Gastroesophageal sphincter (tissue), 4 donors: ENCODE data around the gene FPR1. TPM values are rescaled to one million over a fixed set of nuclear protein-coding genes. Genes with fewer than 3 reads are reported as not detected.

ENCODE experiments used
- ATAC-seq: fragments of 150-250 bp; one replicate; pipeline ENCODE4 v1.9.1; 2016; ENCODE audit warnings: mild to moderate bottlenecking, moderate library complexity
- H3K27ac ChIP-seq, 4 donors: fragments of 200-600 bp; sonication (generic) in 3 of 4; 1 replicate in 3 of 4; 2 replicates in 1 of 4; pipeline ENCODE4 v1.5.1; 2016 to 2019
- H3K27me3 ChIP-seq: fragments of 200-600 bp; sonication (generic); one replicate; pipeline ENCODE4 v1.5.1; 2019
- H3K36me3 ChIP-seq, 2 donors: fragments of 200-600 bp; sonication (generic); one replicate each; pipeline ENCODE4 v1.5.1; 2019; ENCODE audit warnings: control low read depth in 1 of 2
- H3K4me1 ChIP-seq, 3 donors: fragments of 200-600 bp; sonication (generic); 1 replicate in 2 of 3; 2 replicates in 1 of 3; pipeline ENCODE4 v1.5.1; 2016 to 2019; ENCODE audit warnings: control low read depth in 2 of 3
- H3K4me3 ChIP-seq, 2 donors: fragments of 200-600 bp; sonication (generic); one replicate each; pipeline ENCODE4 v1.5.1; 2019; ENCODE audit warnings: mild to moderate bottlenecking in 1 of 2, moderate library complexity in 1 of 2
- H3K9me3 ChIP-seq, 3 donors: fragments of 200-600 bp; sonication (generic); one replicate each; pipeline ENCODE4 v1.5.1; 2017 to 2019; ENCODE audit warnings: control low read depth in 2 of 3
- CTCF ChIP-seq, 4 experiments: fragments of 200-600 bp in 2 of 4; fragments of 450-650 bp in 2 of 4; sonication (generic) in 1 of 4; IDR thresholded peaks; one replicate each; pipeline ENCODE4 v1.5.1; 2017 to 2019; ENCODE audit warnings: antibody characterized with exemption in 4 of 4, mild to moderate bottlenecking in 2 of 4, moderate library complexity in 2 of 4
- EP300 ChIP-seq: sonication (generic); formaldehyde crosslinking; IDR thresholded peaks from one replicate; pipeline ENCODE4 v1.6.1; 2017; ENCODE audit warnings: antibody characterized with exemption, mild to moderate bottlenecking
- POLR2A ChIP-seq, 2 donors: fragments of 450-650 bp; IDR thresholded peaks; one replicate each; pipeline ENCODE4 v1.6.1; 2017; ENCODE audit warnings: antibody characterized with exemption in 2 of 2, mild to moderate bottlenecking in 2 of 2, moderate library complexity in 1 of 2
- POLR2AphosphoS5 ChIP-seq: sonication (generic); formaldehyde crosslinking; IDR thresholded peaks from one replicate; pipeline ENCODE4 v1.6.1; 2017; ENCODE audit warnings: antibody characterized with exemption
- WGBS, 2 donors: methylation state at CpG; one replicate each; pipeline ENCODE4 v1.1.5; 2018; ENCODE audit warnings: low coverage in 1 of 2; 5-methylcytosine and 5-hydroxymethylcytosine counted together
- total RNA-seq, 4 donors: library from RNA; depleted of rRNA; stranded (reverse); fragments of >200 nt; gene quantifications; one replicate each; pipeline ENCODE4 v1.1.0, GENCODE V29; 2016

FPR1 gene
- total RNA-seq, 4 donors from 2014 or later, result 0.93 to 19.8 (median 9.2) TPM

GRCh38 chr19:51699170-51699569, 52.5 kb downstream of the FPR1 start:
- no peaks in the 10 kb centered on the region for H3K27me3 ChIP-seq
- no peak for ATAC-seq
- peaks cover 0 to 75% of the 10 kb centered on the region in 2 donors for H3K36me3 ChIP-seq
- no peak overlapping the region for H3K27ac ChIP-seq
- H3K9me3 ChIP-seq, result no peaks in the 10 kb centered on the region
- H3K4me1 ChIP-seq, result peaks cover 0 to 41% (median 0%) of the 10 kb centered on the region in 3 donors
- TF ChIP-seq POLR2A (IDR thresholded peaks at IDR 0.05), result no peak
- TF ChIP-seq POLR2AphosphoS5, result no peak
- no peak for TF ChIP-seq EP300
- no peak for TF ChIP-seq CTCF (IDR thresholded peaks at IDR 0.05)
- H3K4me3 ChIP-seq, result no peak overlapping the region
- WGBS, 2 donors, result 87 to 90% methylated on average over 3 to 4 of the region's 5 CpGs

GRCh38 chr19:51698296-51698695, 53.4 kb downstream of the FPR1 start:
- no peaks in the 10 kb centered on the region for H3K27me3 ChIP-seq
- TF ChIP-seq CTCF (IDR thresholded peaks at IDR 0.05) (no peak), POLR2A (IDR thresholded peaks at IDR 0.05) (no peak), POLR2AphosphoS5 (no peak), EP300 (no peak)
- H3K27ac ChIP-seq, result no peak overlapping the region
- no peak for ATAC-seq
- no peaks in the 10 kb centered on the region for H3K9me3 ChIP-seq
- 93 to 100% methylated on average over 1 to 5 of the region's 5 CpGs for WGBS, 2 donors
- peaks cover 0 to 45% (median 0%) of the 10 kb centered on the region in 3 donors for H3K4me1 ChIP-seq
- H3K36me3 ChIP-seq, result peaks cover 0 to 82% of the 10 kb centered on the region in 2 donors
- no peak overlapping the region for H3K4me3 ChIP-seq

- Histone ChIP-seq H3K4me1 (peaks cover 0 to 45% (median 9%) of the 10 kb centered on the region in 3 donors), H3K9me3 (no peaks in the 10 kb centered on the region), H3K36me3 (peaks cover 0 to 92% of the 10 kb centered on the region in 2 donors), H3K27ac (no peak overlapping the region), H3K4me3 (no peak overlapping the region), H3K27me3 (no peaks in the 10 kb centered on the region)
- TF ChIP-seq EP300 (no peak), POLR2A (IDR thresholded peaks at IDR 0.05) (no peak), CTCF (IDR thresholded peaks at IDR 0.05) (no peak), POLR2AphosphoS5 (no peak)
- 73% methylated on average over 2 to 7 of the region's 9 CpGs for WGBS, 2 donors
- no peak for ATAC-seq
Measured at GRCh38 chr19:51697169-51697776, 54.4 kb downstream of the FPR1 start.

- H3K36me3 ChIP-seq, result peaks cover 0 to 90% of the 10 kb centered on the region in 2 donors
- 81 to 93% methylated on average over 2 to 3 of the region's 3 CpGs for WGBS, 2 donors
Measured at GRCh38 chr19:51696606-51697005, 55.1 kb downstream of the FPR1 start.

More at GRCh38 chr19:51696606-51697005, 55.1 kb downstream of the FPR1 start:
- H3K27ac ChIP-seq, result no peak overlapping the region
- H3K4me1 ChIP-seq, result peaks cover 0 to 45% (median 15%) of the 10 kb centered on the region in 3 donors
- ATAC-seq, result no peak
- TF ChIP-seq EP300, result no peak
- TF ChIP-seq CTCF (IDR thresholded peaks at IDR 0.05), result no peak
- no peak for TF ChIP-seq POLR2A (IDR thresholded peaks at IDR 0.05)
- TF ChIP-seq POLR2AphosphoS5, result no peak
- H3K27me3 ChIP-seq, result no peaks in the 10 kb centered on the region
- no peaks in the 10 kb centered on the region for H3K9me3 ChIP-seq
- no peak overlapping the region for H3K4me3 ChIP-seq

Other genes starting within 250 kb of the FPR1 start
- gene SIGLEC6, start 220.2 kb downstream of the FPR1 start, total RNA-seq, result 1 to 10 TPM in 3 of 4 donors, under 1 TPM in 1; 0.59 to 3.9 (median 3.1) TPM
- 10 to 100 TPM in 1 of 4 donors, 1 to 10 TPM in 3; 6.5 to 12.8 (median 7.3) TPM for gene ZNF175, start 180.6 kb downstream of the FPR1 start, total RNA-seq
- gene SIGLEC5, start 121.5 kb downstream of the FPR1 start, total RNA-seq, result under 1 TPM in 2 of 4 donors, not detected in 2; 0.67 to 0.94 TPM
- 1 to 10 TPM in 2 of 4 donors, under 1 TPM in 1, not detected in 1; 0.73 to 8.6 (median 1.4) TPM for gene SIGLEC14, start 105.1 kb downstream of the FPR1 start, total RNA-seq
- gene SPACA6, start 58.5 kb downstream of the FPR1 start, total RNA-seq, result 10 to 100 TPM in 3 of 4 donors, 1 to 10 TPM in 1; 6.3 to 29.7 (median 18.3) TPM
- 10 to 100 TPM in 1 of 4 donors, 1 to 10 TPM in 1, under 1 TPM in 1, not detected in 1; 0.23 to 15.2 (median 2.2) TPM for gene HAS1, start 27.9 kb downstream of the FPR1 start, total RNA-seq
- gene FPR2, start 9.3 kb upstream of the FPR1 start, total RNA-seq, result 1 to 10 TPM in 2 of 4 donors, not detected in 2; 1.8 to 2.2 TPM
- 10 to 100 TPM in 1 of 4 donors, 1 to 10 TPM in 3; 1.9 to 16.2 (median 6.0) TPM for gene FPR3, start 43.3 kb upstream of the FPR1 start, total RNA-seq
- 10 to 100 TPM in 3 of 4 donors, 1 to 10 TPM in 1; 8.1 to 31.9 (median 15.5) TPM for gene ZNF577, start 136.1 kb upstream of the FPR1 start, total RNA-seq
- 10 to 100 TPM; 10.1 to 16.0 (median 12.9) TPM for gene ZNF649, start 153.1 kb upstream of the FPR1 start, total RNA-seq
- 1 to 10 TPM; 4.6 to 7.7 (median 5.7) TPM for gene ZNF613, start 175.6 kb upstream of the FPR1 start, total RNA-seq
- gene ZNF350, start 235.0 kb upstream of the FPR1 start, total RNA-seq, result 10 to 100 TPM; 11.0 to 17.9 (median 16.5) TPM